H1 (cell line): Measurements from ENCODE around the gene VSIR. TPM values are rescaled to one million over a fixed set of nuclear protein-coding genes. Genes with fewer than 3 reads are reported as not detected.

ENCODE experiments used
- BCL11A ChIP-seq, 2 experiments: IDR thresholded peaks; one replicate each; pipeline ENCODE4 v1.6.1; 2011; ENCODE audit warnings: low read depth in 2 of 2, low read length in 2 of 2, mild to moderate bottlenecking in 2 of 2
- CBX5 ChIP-seq: fragments of 300-800, 300-1000 bp; sonication (generic); IDR thresholded peaks from 2 replicates; pipeline ENCODE4 v1.7.1; 2016; ENCODE audit warnings: antibody characterized with exemption, low read length, low read depth
- FOSL1 ChIP-seq: IDR thresholded peaks from 2 replicates; pipeline ENCODE4 v1.6.1; 2011; ENCODE audit warnings: mild to moderate bottlenecking, low read depth, low read length, moderate library complexity; ENCODE audit not compliant: insufficient read depth
- PHF8 ChIP-seq: fragments of 200-600 bp; sonication (generic); conservative IDR thresholded peaks from 2 replicates; pipeline ENCODE4 v1.7.1; 2012; ENCODE audit warnings: low read depth, mild to moderate bottlenecking, inconsistent platforms, low read length, moderate library complexity
- POLR2AphosphoS5 ChIP-seq: IDR thresholded peaks from 2 replicates; pipeline ENCODE4 v1.6.1; 2011; ENCODE audit warnings: low read depth, low read length
- RNF2 ChIP-seq: fragments of 200-900, 300-1000 bp; sonication (generic); IDR thresholded peaks from 2 replicates; pipeline ENCODE4 v1.7.1; 2016; ENCODE audit warnings: borderline replicate concordance, low read depth, mild to moderate bottlenecking, antibody characterized with exemption, low read length; ENCODE audit not compliant: poor library complexity, severe bottlenecking; ENCODE audit errors: missing control alignments
- SRF ChIP-seq: IDR thresholded peaks from 2 replicates; pipeline ENCODE4 v1.6.1; 2011; ENCODE audit warnings: mild to moderate bottlenecking, low read depth, low read length, moderate library complexity
- TBP ChIP-seq: IDR thresholded peaks from 2 replicates; pipeline ENCODE4 v1.6.1; 2011; ENCODE audit warnings: low read depth, low read length, improper control_type of control experiment
- ZNF274 ChIP-seq: IDR thresholded peaks from 2 replicates; pipeline ENCODE4 v1.7.0; 2012; ENCODE audit warnings: low read length, borderline replicate concordance; ENCODE audit errors: extremely low read depth
- polyA plus RNA-seq, 7 experiments: library from polyadenylated mRNA; depleted of rRNA in 3 of 7; stranded (reverse) in 5 of 7; unstranded in 2 of 7; fragments of >200 nt in 5 of 7; fragments of 200-250 nt in 2 of 7; gene quantifications; 1 replicate in 5 of 7; 2 replicates in 1 of 7; 4 replicates in 1 of 7; pipeline versions ENCODE4 v1.2.1 to v1.2.3, GENCODE V29; 2011 to 2013; ENCODE audit warnings: missing spikeins in 2 of 7, mixed read lengths in 2 of 7
- total RNA-seq: library from RNA; stranded (reverse); fragmentation: NEBNext Ultra II Directional; extraction: Animal tissue kit (Norgen Biotek cat#: 25700); gene quantifications from 2 replicates; pipeline ENCODE4 v1.2.1, GENCODE V29; 2021

Gene VSIR
- total and polyA plus RNA-seq, 2 of the 8 experiments (the other 6 are each of a cell fraction or from before 2014, with no cell fraction given): 0.33 TPM; not detected in 1

- no peak for TF ChIP-seq RNF2
- no peak for TF ChIP-seq BCL11A (IDR thresholded peaks at IDR 0.05; ENCODE audit: low read depth in 2 of 2, low read length in 2 of 2)
- TF ChIP-seq TBP: no peak
- TF ChIP-seq PHF8: no peak
- no peak for TF ChIP-seq FOSL1
- no peak for TF ChIP-seq SRF
- no peak for TF ChIP-seq ZNF274
- no peak for TF ChIP-seq POLR2AphosphoS5
- TF ChIP-seq CBX5: no peak
Measured at GRCh38 chr10:71757399-71757922, 15.9 kb downstream of the VSIR start (continued).
